ENCODE data around the gene DUS2.
"Not testable (repeated sequence)": the region's sequence is repeated elsewhere in the genome, so short reads cannot be mapped to it uniquely, and the experiment has no call there.

Gene DUS2

GRCh38 chr16:67989322-67990017 is 33.6 kb upstream of the DUS2 start:
- Histone ChIP-seq H3K27me3 (ENCODE audit: control insufficient read depth, insufficient read depth, low read length) (peaks cover 8% of the 10 kb centered on the region), H3K4me3 (ENCODE audit: low read length) (no peak overlapping the region), H3K9ac (ENCODE audit: low read length) (no peak overlapping the region), H3K4me1 (ENCODE audit: control insufficient read depth, insufficient read depth, low read length) (peaks cover 15% of the 10 kb centered on the region), H3K36me3 (ENCODE audit: control insufficient read depth, insufficient read depth, low read length) (no peaks in the 10 kb centered on the region), H3K9me3 (ENCODE audit: control insufficient read depth, low read length) (no peaks in the 10 kb centered on the region)

- Histone ChIP-seq H3K36me3 (ENCODE audit: control insufficient read depth, insufficient read depth, low read length) (no peaks in the 10 kb centered on the region), H3K9me3 (ENCODE audit: control insufficient read depth, low read length) (no peaks in the 10 kb centered on the region), H3K4me1 (ENCODE audit: control insufficient read depth, insufficient read depth, low read length) (peaks cover 15% of the 10 kb centered on the region), H3K27me3 (ENCODE audit: control insufficient read depth, insufficient read depth, low read length) (peaks cover 8% of the 10 kb centered on the region), H3K9ac (ENCODE audit: low read length) (no peak overlapping the region), H3K4me3 (ENCODE audit: low read length) (no peak overlapping the region)
Measured at GRCh38 chr16:67990018-67990386, 33.1 kb upstream of the DUS2 start.

DNA sequence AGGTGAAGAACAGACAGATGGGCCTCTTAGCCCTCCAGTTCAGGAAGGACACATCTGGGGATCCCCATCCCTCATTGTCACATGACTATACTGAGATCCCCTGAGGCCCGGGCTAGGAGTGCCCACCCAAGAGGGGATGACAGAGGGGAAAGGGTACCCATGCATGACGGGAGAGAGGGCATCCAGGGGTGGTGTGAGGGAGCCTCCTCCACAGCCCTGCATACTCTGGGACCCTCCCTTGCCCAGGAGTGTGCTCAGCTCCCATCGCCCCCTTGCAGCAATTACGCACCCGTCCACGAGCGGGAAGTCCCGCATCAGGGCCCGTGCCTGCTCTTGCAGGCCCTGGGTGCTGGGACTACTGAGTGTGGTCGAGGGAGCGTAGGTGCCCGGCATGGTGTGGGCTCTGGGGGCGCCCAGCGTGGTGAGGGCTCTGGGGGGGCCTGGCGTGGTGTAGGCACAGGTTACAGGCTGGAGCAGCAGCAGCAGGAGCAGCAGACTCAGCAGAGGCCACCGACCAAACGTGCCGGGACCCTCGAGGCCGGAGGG is 30.4 kb upstream of the DUS2 start:
- Histone ChIP-seq H3K4me1 (ENCODE audit: control insufficient read depth, insufficient read depth, low read length) (peaks cover 15% of the 10 kb centered on the region), H3K27me3 (ENCODE audit: control insufficient read depth, insufficient read depth, low read length) (peaks cover 8% of the 10 kb centered on the region), H3K9ac (ENCODE audit: low read length) (peak overlapping the region; percentile 62), H3K36me3 (ENCODE audit: control insufficient read depth, insufficient read depth, low read length) (no peaks in the 10 kb centered on the region), H3K4me3 (ENCODE audit: low read length) (no peak overlapping the region), H3K9me3 (ENCODE audit: control insufficient read depth, low read length) (no peaks in the 10 kb centered on the region)

DNA sequence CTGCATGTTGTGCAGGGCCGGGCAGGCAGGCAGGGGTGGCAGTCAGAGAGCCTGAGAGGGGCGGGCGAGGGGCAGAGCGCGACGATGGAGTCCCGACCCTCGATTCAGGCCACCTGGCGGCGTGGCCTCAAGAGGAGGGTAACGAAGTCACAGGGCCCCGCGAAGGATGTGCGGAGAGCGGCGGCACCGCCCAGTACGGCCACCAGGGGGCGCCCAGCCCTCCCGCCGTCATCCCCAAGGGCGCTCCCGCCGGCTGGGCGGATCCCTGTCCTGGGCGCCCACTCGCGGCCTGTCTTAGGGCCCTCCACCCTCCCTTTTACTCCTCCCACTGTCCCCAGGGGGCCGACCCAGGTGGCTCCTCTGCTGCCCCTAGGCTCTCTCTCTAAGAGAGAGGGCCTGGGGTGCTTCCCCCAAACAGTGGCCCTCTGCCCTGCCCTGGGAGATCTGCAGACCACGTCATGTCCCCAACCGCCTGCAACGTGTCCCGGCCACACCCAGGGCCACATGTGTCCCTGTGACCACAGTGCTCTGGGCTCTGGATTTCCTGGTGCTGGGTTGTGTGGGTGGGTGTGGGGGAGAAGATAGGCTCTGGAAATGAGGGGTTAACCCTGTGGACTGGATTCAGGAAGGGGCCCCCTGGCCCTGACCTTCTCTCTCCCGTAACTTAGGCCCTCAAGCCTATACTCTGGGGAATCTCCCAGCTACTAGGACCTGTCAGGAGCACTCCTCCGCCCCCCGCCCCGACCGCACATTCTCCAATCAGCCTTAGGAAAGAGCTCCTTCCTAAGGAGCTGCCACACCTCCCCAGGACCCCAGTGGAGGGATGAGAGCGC is 29.7 kb upstream of the DUS2 start:
- peaks cover 8% of the 10 kb centered on the region for H3K27me3 ChIP-seq (ENCODE audit: control insufficient read depth, insufficient read depth, low read length)
- H3K36me3 ChIP-seq (ENCODE audit: control insufficient read depth, insufficient read depth, low read length), result no peaks in the 10 kb centered on the region
- peak overlapping the region; percentile 62 for H3K9ac ChIP-seq (ENCODE audit: low read length)
- peaks cover 15% of the 10 kb centered on the region for H3K4me1 ChIP-seq (ENCODE audit: control insufficient read depth, insufficient read depth, low read length)
- peak overlapping the region; percentile 25 for H3K4me3 ChIP-seq (ENCODE audit: low read length)
- H3K9me3 ChIP-seq (ENCODE audit: control insufficient read depth, low read length), result no peaks in the 10 kb centered on the region

- H3K4me3 ChIP-seq (ENCODE audit: low read length); H3K36me3 ChIP-seq (ENCODE audit: control insufficient read depth, insufficient read depth, low read length): not testable (repeated sequence)
- H3K9ac ChIP-seq (ENCODE audit: low read length), result peak overlapping the region; percentile 62
Measured at GRCh38 chr16:67994040-67994408, 29.1 kb upstream of the DUS2 start.

GRCh38 chr16:67995423-67995822 is 27.7 kb upstream of the DUS2 start:
- Histone ChIP-seq H3K27me3 (ENCODE audit: control insufficient read depth, insufficient read depth, low read length) (peaks cover 8% of the 10 kb centered on the region), H3K36me3 (ENCODE audit: control insufficient read depth, insufficient read depth, low read length) (no peaks in the 10 kb centered on the region), H3K9ac (ENCODE audit: low read length) (no peak overlapping the region), H3K4me1 (ENCODE audit: control insufficient read depth, insufficient read depth, low read length) (peaks cover 15% of the 10 kb centered on the region), H3K4me3 (ENCODE audit: low read length) (no peak overlapping the region), H3K9me3 (ENCODE audit: control insufficient read depth, low read length) (no peaks in the 10 kb centered on the region)

More at GRCh38 chr16:67994040-67994408, 29.1 kb upstream of the DUS2 start:
- peaks cover 15% of the 10 kb centered on the region for H3K4me1 ChIP-seq (ENCODE audit: control insufficient read depth, insufficient read depth, low read length)
- not testable (repeated sequence) for H3K9me3 ChIP-seq (ENCODE audit: control insufficient read depth, low read length); H3K27me3 ChIP-seq (ENCODE audit: control insufficient read depth, insufficient read depth, low read length)

GRCh38 chr16:67996666-67997065 is 26.4 kb upstream of the DUS2 start:
- H3K4me1 ChIP-seq (ENCODE audit: control insufficient read depth, insufficient read depth, low read length), result peaks cover 15% of the 10 kb centered on the region
- H3K9ac ChIP-seq (ENCODE audit: low read length), result no peak overlapping the region

DNA sequence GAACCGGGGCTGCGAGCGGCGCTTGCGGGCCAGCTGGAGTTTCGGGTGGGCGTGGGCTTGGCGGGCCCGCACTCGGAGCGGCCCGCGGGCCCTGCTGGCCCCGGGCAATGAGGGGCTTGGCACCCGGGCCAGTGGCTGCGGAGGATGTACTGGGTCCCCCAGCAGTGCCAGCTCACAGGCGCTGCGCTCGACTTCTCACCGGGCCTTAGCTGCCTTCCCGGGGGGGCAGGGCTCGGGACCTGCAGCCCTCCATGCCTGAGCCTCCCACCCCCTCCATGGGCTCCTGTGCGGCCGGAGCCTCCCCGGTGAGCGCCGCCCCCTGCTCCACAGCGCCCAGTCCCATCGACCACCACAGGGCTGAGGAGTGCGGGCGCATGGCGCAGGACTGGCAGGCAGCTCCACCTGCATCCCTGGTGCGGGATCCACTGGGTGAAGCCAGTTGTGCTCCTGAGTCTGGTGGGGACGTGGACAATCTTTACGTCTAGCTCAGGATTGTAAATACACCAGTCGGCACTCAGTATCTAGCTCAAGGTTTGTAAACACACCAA is 24.8 kb upstream of the DUS2 start:
- H3K9ac ChIP-seq (ENCODE audit: low read length); H3K4me3 ChIP-seq (ENCODE audit: low read length); H3K9me3 ChIP-seq (ENCODE audit: control insufficient read depth, low read length); H3K27me3 ChIP-seq (ENCODE audit: control insufficient read depth, insufficient read depth, low read length); H3K36me3 ChIP-seq (ENCODE audit: control insufficient read depth, insufficient read depth, low read length); H3K4me1 ChIP-seq (ENCODE audit: control insufficient read depth, insufficient read depth, low read length): not testable (repeated sequence)

More at GRCh38 chr16:67996666-67997065, 26.4 kb upstream of the DUS2 start:
- Histone ChIP-seq H3K27me3 (ENCODE audit: control insufficient read depth, insufficient read depth, low read length) (peaks cover 8% of the 10 kb centered on the region), H3K36me3 (ENCODE audit: control insufficient read depth, insufficient read depth, low read length) (no peaks in the 10 kb centered on the region), H3K9me3 (ENCODE audit: control insufficient read depth, low read length) (no peaks in the 10 kb centered on the region), H3K4me3 (ENCODE audit: low read length) (no peak overlapping the region)

GRCh38 chr16:67998779-67999688 is 24.1 kb upstream of the DUS2 start, which contains the start of gene DPEP2:
DPEP2 (minus strand) TSS chr16:67999484; CDS start chr16:67993212, 6,272 bp downstream.
- H3K27me3 ChIP-seq (ENCODE audit: control insufficient read depth, insufficient read depth, low read length); H3K4me1 ChIP-seq (ENCODE audit: control insufficient read depth, insufficient read depth, low read length); H3K9ac ChIP-seq (ENCODE audit: low read length); H3K9me3 ChIP-seq (ENCODE audit: control insufficient read depth, low read length); H3K4me3 ChIP-seq (ENCODE audit: low read length); H3K36me3 ChIP-seq (ENCODE audit: control insufficient read depth, insufficient read depth, low read length): not testable (repeated sequence)

- no peak overlapping the region for H3K9ac ChIP-seq (ENCODE audit: low read length)
- H3K4me3 ChIP-seq (ENCODE audit: low read length), result no peak overlapping the region
- H3K4me1 ChIP-seq (ENCODE audit: control insufficient read depth, insufficient read depth, low read length), result no peaks in the 10 kb centered on the region
- H3K9me3 ChIP-seq (ENCODE audit: control insufficient read depth, low read length), result no peaks in the 10 kb centered on the region
- H3K36me3 ChIP-seq (ENCODE audit: control insufficient read depth, insufficient read depth, low read length), result no peaks in the 10 kb centered on the region
- peaks cover 2% of the 10 kb centered on the region for H3K27me3 ChIP-seq (ENCODE audit: control insufficient read depth, insufficient read depth, low read length)
Measured at GRCh38 chr16:67999985-68000384, 23.1 kb upstream of the DUS2 start.

- peaks cover 2% of the 10 kb centered on the region for H3K27me3 ChIP-seq (ENCODE audit: control insufficient read depth, insufficient read depth, low read length)
- no peak overlapping the region for H3K4me3 ChIP-seq (ENCODE audit: low read length)
- no peak overlapping the region for H3K9ac ChIP-seq (ENCODE audit: low read length)
- no peaks in the 10 kb centered on the region for H3K9me3 ChIP-seq (ENCODE audit: control insufficient read depth, low read length)
- H3K36me3 ChIP-seq (ENCODE audit: control insufficient read depth, insufficient read depth, low read length), result no peaks in the 10 kb centered on the region
- no peaks in the 10 kb centered on the region for H3K4me1 ChIP-seq (ENCODE audit: control insufficient read depth, insufficient read depth, low read length)
Measured at GRCh38 chr16:68000450-68000849, 22.6 kb upstream of the DUS2 start.
